K562 treated with DMSO at 1 percent for 12 hours (cell line): ENCODE results near the gene CHD9. TPM values are rescaled to one million over a fixed set of nuclear protein-coding genes. Genes with fewer than 3 reads are reported as not detected.

Experiments used
- total RNA-seq: library from RNA; unstranded; fragments of 300-600 nt; gene quantifications from 2 replicates; pipeline ENCODE4 v1.2.3, GENCODE V29; 2022; ENCODE audit not compliant: insufficient read depth

CHD9 gene, protein sequence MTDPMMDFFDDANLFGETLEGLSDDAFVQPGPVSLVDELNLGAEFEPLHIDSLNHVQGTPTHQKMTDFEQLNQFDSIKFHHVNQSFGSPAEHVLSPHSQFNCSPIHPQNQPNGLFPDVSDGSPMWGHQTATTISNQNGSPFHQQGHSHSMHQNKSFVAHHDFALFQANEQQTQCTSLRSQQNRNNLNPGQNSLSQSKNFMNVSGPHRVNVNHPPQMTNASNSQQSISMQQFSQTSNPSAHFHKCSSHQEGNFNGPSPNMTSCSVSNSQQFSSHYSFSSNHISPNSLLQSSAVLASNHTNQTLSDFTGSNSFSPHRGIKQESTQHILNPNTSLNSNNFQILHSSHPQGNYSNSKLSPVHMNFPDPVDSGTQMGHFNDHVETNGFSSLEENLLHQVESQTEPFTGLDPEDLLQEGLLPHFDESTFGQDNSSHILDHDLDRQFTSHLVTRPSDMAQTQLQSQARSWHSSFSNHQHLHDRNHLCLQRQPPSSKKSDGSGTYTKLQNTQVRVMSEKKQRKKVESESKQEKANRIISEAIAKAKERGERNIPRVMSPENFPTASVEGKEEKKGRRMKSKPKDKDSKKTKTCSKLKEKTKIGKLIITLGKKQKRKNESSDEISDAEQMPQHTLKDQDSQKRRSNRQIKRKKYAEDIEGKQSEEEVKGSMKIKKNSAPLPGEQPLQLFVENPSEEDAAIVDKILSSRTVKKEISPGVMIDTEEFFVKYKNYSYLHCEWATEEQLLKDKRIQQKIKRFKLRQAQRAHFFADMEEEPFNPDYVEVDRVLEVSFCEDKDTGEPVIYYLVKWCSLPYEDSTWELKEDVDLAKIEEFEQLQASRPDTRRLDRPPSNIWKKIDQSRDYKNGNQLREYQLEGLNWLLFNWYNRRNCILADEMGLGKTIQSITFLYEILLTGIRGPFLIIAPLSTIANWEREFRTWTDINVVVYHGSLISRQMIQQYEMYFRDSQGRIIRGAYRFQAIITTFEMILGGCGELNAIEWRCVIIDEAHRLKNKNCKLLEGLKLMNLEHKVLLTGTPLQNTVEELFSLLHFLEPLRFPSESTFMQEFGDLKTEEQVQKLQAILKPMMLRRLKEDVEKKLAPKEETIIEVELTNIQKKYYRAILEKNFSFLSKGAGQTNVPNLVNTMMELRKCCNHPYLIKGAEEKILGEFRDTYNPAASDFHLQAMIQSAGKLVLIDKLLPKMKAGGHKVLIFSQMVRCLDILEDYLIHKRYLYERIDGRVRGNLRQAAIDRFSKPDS (N-terminal part only)
- total RNA-seq = 8.1 and 14.7 TPM in 2 replicates

GRCh38 chr16:53054670-53055485 lies at the start of gene CHD9:
TSS of gene CHD9 (plus strand) at chr16:53054991. CDS start at chr16:53156090, 101,099 bp downstream.

DNA sequence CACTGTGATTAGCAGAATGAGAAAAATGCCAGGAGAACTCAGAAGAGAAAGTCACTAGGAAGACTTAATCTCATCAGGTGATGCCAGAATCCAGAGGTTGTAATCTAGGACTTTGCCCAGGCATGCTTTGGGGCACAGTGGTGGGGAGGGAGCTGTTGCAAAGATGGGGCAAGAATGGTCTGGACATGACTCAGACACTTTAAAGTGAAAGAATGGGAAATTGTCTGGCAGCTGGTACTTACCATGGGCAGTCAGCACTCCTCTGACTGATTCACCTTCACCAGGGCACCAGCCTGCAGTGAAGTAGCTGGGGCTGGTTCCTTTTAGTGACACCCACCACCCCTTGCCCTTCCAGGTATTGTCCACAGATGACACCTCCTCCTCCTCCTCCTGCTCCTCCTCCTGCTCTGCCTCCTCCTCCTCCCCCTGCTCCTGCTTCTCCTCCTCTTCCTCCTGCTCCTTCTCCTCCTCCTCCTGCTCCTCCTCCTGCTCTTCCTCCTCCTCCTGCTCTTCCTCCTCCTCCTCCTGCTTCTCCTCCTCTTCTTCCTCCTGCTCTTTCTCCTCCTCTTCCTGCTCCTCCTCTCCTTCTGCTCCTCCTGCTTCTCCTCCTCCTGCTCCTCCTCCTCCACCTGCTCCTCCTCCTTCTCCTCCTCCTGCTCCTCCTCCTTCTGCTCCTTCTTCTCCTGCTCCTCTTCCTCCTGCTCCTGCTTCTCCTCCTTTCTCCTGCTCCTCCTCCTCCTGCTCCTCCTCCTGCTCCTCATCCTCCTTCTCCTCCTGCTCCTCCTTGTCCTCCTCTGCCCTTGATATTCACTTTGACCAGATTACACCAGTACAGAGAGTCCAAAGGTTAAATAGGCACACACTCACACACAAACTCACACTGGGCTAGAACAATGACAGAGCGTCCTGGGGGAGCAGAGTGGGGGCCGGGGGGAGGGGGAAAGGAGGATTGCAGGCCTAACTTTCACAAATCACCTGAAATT lies 2.0 kb upstream of the CHD9 start, which contains the start of gene CHD9NB:
Gene CHD9NB, minus strand, starts transcription at position 379 of the 983 bp plus-strand sequence. CDS start 8,739 bp downstream, outside the sequence.

Other genes with a start within 250 kb of the CHD9 start
- 0.39 TPM in 1 of 2 replicates, not detected in the other for gene CHD9NB, start 2.1 kb upstream of the CHD9 start, total RNA-seq